Measurements from ENCODE around the gene FAM222A.

FAM222A gene

GRCh38 chr12:109737126-109737525 lies 23.5 kb downstream of the FAM222A start:
- DNase-seq (ENCODE audit: low read depth in 2 of 2) = no peak

GRCh38 chr12:109737631-109738030 lies 24.0 kb downstream of the FAM222A start:
- no peak for DNase-seq (ENCODE audit: low read depth in 2 of 2)

- no peak for DNase-seq (ENCODE audit: low read depth in 2 of 2)
Observed at GRCh38 chr12:109738209-109738608, 24.6 kb downstream of the FAM222A start.

DNA sequence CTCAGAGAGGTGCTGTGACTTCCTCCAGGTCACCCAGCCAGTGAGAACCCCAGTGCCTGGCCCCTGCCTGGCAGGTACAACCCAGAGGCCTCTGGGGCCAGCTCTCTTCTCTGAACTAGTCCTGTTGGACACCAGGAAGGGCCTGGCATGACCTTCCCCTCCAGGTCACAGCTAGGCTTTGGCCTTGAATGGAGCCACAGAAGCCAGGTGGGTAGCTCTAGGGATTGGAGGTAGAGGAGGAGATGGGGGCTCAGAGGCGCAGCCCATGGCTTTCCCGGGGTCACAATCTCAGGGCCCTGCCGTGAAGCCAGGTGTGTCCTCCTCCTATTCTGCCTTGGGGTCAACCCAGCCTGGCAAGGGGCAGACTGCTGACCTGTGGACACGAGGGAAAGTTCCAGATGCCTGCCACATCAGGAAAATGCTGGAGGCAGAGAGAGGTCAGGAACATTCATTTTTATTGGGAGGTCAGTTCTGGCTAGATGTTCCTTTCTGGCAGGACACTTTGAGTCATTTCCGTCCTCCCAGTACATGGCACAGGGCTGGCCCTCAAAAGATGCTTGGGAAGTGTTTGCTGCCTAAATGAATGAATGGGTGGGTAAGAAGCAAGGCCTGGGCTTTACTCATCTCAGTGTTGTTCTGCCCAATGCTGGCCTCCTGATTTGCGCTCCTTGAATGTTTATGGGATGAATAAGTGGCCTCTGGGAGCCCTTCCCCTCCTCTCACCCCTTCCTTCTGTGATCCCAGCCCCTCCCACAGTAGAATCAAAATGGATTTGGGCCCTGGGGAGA lies 25.4 kb downstream of the FAM222A start:
- DNase-seq (ENCODE audit: low read depth in 2 of 2) = no peak

GRCh38 chr12:109739747-109740693 lies 26.4 kb downstream of the FAM222A start:
- DNase-seq (ENCODE audit: low read depth in 2 of 2) = no peak

GRCh38 chr12:109740694-109741245 lies 27.1 kb downstream of the FAM222A start:
- no peak for DNase-seq (ENCODE audit: low read depth in 2 of 2)

DNA sequence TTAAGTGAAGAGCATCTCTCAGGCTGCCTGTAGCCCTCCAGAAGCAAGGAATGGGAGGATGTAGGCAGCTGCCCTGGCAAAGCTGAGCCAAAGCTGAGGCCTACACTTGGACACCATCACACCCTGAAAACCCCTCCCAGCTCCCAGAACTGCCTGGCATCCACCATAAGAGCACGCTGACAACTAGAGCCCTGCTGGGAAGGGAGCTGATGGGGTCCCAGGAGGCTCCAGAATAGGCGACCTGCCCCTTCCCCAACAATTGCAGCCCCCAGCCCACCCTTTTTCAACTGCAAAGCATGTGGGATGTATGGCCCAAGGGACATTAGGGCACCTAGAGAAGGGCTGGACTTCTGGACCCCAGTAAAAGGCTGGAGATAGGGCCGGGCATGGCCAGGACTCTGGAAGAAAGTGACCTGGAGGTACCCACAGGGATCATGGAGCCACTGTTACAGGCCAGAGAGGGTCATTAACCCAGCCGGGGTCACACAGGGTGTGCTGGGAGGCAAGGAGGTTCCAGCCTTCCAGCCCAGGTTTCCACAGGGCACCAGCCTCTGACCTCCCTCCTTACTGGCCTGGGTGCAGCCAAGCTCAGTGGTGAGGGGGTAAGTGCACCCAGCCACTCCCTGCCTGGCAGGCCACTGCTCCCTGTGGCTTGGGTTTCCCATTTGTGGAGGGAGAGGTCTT lies 27.8 kb downstream of the FAM222A start:
- no peak for DNase-seq (ENCODE audit: low read depth in 2 of 2)

DNA sequence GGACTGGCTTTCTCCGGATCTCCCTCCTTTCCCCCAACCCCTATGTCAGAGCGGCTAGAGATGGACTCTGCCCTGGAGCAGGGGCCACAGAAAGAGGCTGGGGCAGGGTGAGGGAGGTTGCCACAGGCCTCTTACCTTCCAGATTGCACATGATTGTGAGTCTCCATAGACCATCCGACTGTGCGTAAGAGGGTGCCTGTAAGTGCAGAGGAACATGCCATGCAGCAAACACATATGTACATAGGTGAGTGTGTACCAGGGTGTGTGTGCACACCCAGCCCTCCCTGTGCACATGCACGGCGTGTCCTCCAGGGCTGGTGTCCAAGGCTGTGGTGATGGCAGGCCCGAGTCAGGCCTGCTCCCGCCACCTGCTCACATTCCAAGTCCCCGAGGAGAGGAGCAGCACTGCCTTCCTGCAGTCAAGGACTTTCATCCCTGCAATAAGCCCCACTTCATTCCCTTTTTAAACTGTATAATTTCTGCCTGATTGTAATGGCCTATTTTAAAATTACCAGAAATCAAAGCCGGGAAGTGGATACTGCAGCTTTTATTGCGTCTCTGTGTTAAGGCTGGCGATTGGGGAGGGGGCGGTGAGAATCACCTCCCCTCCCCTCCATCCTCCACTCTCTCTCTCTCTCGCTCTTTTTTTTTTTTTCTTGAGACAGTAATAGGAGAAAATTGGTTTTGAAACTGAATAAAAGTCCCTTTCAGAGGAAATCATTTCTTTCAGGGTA lies 28.5 kb downstream of the FAM222A start:
- no peak for DNase-seq (ENCODE audit: low read depth in 2 of 2)

DNA sequence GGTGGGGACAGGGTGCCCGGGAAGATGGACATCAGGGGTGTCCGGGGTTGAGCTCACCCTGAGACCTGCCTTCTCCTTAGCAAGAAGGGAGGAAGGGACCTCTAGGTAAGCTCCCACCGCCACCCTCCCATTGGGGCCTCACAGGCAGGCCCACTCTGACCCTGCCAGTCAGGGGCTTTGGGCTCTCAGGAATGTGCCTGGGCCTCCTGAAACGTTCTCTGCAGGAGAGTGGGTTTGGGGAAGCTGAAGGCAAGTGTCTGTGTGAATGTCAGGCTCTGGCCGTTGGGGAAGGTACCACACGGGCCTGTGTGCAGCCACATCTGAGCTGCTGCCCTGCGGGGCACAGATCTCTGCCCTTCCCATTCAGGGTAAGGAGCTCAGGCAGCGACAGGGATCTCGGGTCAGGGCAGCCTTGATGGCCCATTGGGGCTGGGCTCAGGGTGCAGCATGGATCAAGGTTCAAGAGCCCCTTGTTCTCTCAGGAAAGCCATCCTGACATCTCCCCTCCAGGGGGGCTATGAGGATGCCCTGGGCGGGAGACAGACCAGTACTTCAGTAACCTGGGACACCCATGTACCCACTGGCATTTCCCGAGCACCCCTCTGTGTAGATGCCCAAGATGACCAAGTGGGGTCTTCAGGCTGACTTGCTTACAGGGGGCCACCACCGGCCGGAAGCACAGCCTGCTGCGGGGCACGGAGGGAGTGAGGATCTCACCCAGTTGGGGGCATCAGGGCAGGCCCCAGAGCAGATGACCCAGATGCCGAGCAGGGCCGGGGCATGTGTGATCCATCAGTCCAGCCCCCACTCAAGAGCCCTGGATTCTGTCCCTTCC lies 29.7 kb downstream of the FAM222A start:
- no peak for DNase-seq (ENCODE audit: low read depth in 2 of 2)

DNA sequence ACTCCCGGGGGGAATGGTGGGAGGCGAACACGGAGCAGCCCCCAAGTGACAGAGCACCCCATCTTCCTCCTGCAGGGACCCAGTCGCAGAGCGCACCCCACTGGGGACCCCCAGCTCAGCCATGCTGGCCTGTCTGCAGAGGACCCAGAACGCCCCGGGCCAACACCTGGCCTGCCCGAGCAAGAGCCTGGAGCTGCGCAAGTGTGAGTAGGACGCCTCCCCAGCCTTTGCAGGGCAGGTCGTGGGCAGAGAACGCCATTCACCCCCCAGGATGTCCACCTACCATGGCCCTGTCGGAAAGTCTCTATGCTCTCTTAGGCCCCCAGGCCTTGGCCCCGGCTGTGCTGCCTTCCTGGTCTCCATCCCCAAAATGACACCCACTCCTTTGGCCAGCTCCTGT lies 30.4 kb downstream of the FAM222A start:
- DNase-seq (ENCODE audit: low read depth in 2 of 2) = no peak

DNA sequence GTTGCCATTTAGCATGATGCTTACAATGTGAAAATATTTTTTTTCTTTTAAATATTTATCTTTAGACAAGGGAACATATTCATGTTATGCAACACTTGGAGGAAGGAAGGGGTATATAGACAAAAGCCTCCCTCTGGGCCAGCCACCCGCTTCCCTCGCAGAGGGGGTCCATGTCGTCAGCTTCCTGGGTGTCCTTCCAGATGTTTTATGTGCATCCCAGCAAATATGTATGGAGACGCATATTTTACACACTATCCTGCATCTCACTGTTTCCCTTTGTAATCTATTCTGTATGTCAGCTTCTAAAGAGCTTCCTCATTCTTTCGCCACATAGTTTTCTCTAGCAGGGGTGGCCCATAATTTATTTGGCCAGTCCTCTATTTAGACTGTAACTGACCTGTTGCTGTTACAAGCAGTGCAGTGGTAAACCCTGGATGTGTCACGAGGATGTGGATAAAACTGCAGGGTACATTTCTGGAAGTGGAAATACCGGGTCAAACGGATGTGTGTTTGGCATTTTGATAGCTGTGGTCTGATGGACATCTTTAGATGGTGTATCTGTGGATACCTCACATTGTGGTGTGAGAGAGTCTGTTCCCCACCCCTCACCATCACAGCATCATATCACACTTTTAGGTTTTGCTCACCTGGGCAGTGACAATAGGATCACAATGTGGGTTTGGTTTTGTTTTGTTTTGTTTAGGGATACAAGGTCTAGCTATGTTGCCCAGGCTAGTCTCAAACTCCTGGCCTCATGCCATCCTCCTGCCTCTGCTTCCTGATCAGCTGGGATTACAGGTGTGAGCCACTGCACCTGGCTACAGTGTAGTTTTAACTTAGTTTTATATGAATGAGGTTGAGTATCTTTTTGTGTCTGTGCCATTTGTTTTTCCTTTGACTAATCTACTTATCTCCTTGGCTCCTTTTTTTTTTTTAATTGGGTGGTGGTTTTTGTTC lies 31.6 kb downstream of the FAM222A start:
- no peak for DNase-seq (ENCODE audit: low read depth in 2 of 2)

- DNase-seq (ENCODE audit: low read depth in 2 of 2) = no peak
Observed at GRCh38 chr12:109752117-109753053, 38.8 kb downstream of the FAM222A start.

- no peak for DNase-seq (ENCODE audit: low read depth in 2 of 2)
Observed at GRCh38 chr12:109753054-109753401, 39.4 kb downstream of the FAM222A start.

- DNase-seq (ENCODE audit: low read depth in 2 of 2) = no peak
Observed at GRCh38 chr12:109753959-109754358, 40.3 kb downstream of the FAM222A start.

DNA sequence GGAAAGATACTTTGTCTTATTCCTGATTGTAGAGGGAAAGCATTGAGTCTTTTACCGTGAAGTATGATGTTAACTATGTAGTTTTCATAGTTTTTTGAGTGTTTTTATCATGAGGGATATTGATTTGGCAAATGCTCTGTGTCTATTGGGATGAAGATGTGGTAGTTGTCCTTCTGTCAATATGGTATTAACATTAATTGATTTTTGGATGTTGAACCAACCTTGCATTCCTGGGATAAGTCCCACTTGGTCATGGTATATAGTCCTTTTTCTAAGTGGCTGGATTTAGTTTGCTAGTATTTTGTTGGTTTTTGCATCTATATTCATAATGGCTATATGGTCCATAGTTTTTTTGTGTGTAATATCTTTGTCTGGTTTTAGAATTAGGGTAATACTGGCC lies 42.8 kb downstream of the FAM222A start:
- DNase-seq (ENCODE audit: low read depth in 2 of 2) = no peak

DNA sequence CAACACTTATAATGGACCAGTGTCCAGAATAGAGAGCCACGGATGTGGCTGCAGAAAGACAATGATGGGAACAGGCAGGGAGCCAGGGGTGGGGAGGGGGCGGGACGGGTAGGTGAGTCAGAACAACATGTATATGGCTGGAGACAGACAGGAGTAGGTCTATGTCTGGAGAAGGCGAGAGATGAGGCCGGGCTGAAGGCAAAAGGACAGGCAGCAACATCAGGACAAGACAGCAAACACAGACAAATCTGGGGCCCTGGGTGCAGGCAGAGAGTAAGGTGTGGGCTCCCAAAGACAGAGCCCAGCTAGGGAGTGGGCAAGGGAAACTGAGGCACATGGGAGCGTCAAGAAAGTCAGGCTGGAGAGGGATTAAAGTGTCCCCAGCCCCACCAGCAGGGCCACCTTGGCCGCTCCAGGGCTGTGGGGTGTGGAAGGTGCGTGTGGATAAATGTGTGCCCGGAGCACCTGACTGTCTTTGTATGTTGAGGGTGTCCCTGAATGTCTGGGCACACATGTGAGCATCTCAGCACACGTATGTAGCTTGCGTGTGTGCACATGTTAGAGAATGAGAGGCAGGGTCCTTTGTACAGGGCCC lies 44.1 kb downstream of the FAM222A start:
- no peak for DNase-seq (ENCODE audit: low read depth in 2 of 2)
